GM12878 (cell line): ENCODE data around the gene TARS3.

Experiments
- ASH2L ChIP-seq: fragments of 300-600, 200-600 bp; sonication (generic); IDR thresholded peaks from 2 replicates; pipeline ENCODE4 v1.6.1; 2017; ENCODE audit warnings: low read depth, mild to moderate bottlenecking, borderline replicate concordance
- CHD2 ChIP-seq: IDR thresholded peaks from 2 replicates; pipeline ENCODE4 v1.6.1; 2011; ENCODE audit warnings: low read depth, low read length, improper control_type of control experiment, borderline replicate concordance
- EP300 ChIP-seq, 2 experiments: fragments of 150-350 bp in 1 of 2; IDR thresholded peaks; 2 replicates each; pipeline ENCODE4 v1.6.1; 2011 to 2012; ENCODE audit warnings: low read depth in 2 of 2, low read length in 2 of 2, borderline replicate concordance in 1 of 2, improper control_type of control experiment in 1 of 2, inconsistent platforms in 1 of 2; ENCODE audit not compliant: control insufficient read depth in 1 of 2
- ESRRA ChIP-seq: IDR thresholded peaks from 2 replicates; pipeline ENCODE4 v1.6.1; 2012; ENCODE audit warnings: mild to moderate bottlenecking, low read length, improper control_type of control experiment
- EZH2 ChIP-seq: IDR thresholded peaks from 2 replicates; pipeline ENCODE4 v1.6.1; 2012; ENCODE audit warnings: low read depth, mild to moderate bottlenecking, control low read depth, inconsistent platforms, low read length, borderline replicate concordance; ENCODE audit not compliant: control insufficient read depth
- GABPA ChIP-seq: IDR thresholded peaks from 2 replicates; pipeline ENCODE4 v1.6.1; 2014; ENCODE audit warnings: antibody characterized with exemption, low read depth, mild to moderate bottlenecking, inconsistent platforms
- LARP7 ChIP-seq: fragments of 450-650 bp; IDR thresholded peaks from 2 replicates; pipeline ENCODE4 v1.6.1; 2017; ENCODE audit warnings: mild to moderate bottlenecking
- MTA2 ChIP-seq: fragments of 450-650 bp; IDR thresholded peaks from 2 replicates; pipeline ENCODE4 v1.6.1; 2016; ENCODE audit warnings: low read depth, mild to moderate bottlenecking, moderate library complexity
- ZNF274 ChIP-seq: IDR thresholded peaks from one replicate; pipeline ENCODE4 v1.8.0; 2011; ENCODE audit not compliant: insufficient read length, insufficient read depth
- ZZZ3 ChIP-seq: IDR thresholded peaks from 2 replicates; pipeline ENCODE4 v1.6.1; 2011; ENCODE audit warnings: low read depth; ENCODE audit not compliant: control insufficient read depth, insufficient read length
- TF ChIP-seq, protein P1 (sequence below): IDR thresholded peaks from 2 replicates; pipeline ENCODE4 v1.6.1; 2012; ENCODE audit warnings: low read depth, low read length, improper control_type of control experiment
- TF ChIP-seq, protein P2 (sequence below), 3 experiments: IDR thresholded peaks in 2 of 3; conservative IDR thresholded peaks in 1 of 3; 2 replicates each; pipeline ENCODE4 v1.5.1; 2011; ENCODE audit warnings: low read depth in 3 of 3, low read length in 3 of 3, mild to moderate bottlenecking in 3 of 3, control low read depth in 2 of 3, moderate library complexity in 2 of 3, inconsistent platforms in 1 of 3, mixed read lengths in 1 of 3; ENCODE audit not compliant: control insufficient read depth in 2 of 3, insufficient read depth in 1 of 3; ENCODE audit errors: extremely low read depth in 1 of 3

DNA sequence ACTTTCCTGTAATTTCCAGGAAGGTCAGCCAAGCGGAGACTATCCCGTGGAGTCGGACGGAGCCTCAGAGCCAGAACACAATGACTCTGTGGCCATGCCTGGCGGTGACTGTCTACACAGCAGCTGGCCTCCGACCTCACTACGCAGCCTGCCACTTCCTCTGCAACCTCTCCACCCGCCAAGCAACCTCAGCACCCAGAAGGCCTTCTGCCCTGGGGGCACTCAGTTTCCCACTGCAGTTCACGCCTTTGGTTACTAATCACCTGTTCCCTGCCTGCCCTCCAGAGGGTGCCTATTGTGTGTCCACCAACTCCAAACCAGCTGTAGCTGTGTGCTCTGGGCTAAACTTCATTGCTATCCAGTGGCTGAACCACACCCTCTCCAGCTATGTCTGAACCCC lies 116.1 kb downstream of the TARS3 start:
- TF ChIP-seq EP300 (IDR thresholded peaks at IDR 0.05; ENCODE audit: borderline replicate concordance in 1 of 2, control insufficient read depth in 1 of 2, low read depth in 2 of 2, low read length in 2 of 2) = no peak
- TF ChIP-seq, protein P1, sequence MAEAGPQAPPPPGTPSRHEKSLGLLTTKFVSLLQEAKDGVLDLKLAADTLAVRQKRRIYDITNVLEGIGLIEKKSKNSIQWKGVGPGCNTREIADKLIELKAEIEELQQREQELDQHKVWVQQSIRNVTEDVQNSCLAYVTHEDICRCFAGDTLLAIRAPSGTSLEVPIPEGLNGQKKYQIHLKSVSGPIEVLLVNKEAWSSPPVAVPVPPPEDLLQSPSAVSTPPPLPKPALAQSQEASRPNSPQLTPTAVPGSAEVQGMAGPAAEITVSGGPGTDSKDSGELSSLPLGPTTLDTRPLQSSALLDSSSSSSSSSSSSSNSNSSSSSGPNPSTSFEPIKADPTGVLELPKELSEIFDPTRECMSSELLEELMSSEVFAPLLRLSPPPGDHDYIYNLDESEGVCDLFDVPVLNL = no peak
- no peak for TF ChIP-seq LARP7
- TF ChIP-seq ZNF274 = no peak
- TF ChIP-seq EZH2 = no peak
- TF ChIP-seq ASH2L = no peak
- no peak for TF ChIP-seq ESRRA
- TF ChIP-seq, protein P2, sequence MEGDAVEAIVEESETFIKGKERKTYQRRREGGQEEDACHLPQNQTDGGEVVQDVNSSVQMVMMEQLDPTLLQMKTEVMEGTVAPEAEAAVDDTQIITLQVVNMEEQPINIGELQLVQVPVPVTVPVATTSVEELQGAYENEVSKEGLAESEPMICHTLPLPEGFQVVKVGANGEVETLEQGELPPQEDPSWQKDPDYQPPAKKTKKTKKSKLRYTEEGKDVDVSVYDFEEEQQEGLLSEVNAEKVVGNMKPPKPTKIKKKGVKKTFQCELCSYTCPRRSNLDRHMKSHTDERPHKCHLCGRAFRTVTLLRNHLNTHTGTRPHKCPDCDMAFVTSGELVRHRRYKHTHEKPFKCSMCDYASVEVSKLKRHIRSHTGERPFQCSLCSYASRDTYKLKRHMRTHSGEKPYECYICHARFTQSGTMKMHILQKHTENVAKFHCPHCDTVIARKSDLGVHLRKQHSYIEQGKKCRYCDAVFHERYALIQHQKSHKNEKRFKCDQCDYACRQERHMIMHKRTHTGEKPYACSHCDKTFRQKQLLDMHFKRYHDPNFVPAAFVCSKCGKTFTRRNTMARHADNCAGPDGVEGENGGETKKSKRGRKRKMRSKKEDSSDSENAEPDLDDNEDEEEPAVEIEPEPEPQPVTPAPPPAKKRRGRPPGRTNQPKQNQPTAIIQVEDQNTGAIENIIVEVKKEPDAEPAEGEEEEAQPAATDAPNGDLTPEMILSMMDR (IDR thresholded peaks at IDR 0.05 in 2 of 3, conservative IDR thresholded peaks at IDR 0.05 in 1 of 3; ENCODE audit: control insufficient read depth in 2 of 3, extremely low read depth in 1 of 3, insufficient read depth in 1 of 3, low read depth in 3 of 3, low read length in 3 of 3) = no peak
- TF ChIP-seq CHD2 = no peak
- TF ChIP-seq MTA2 = no peak
- no peak for TF ChIP-seq GABPA
- TF ChIP-seq ZZZ3 = no peak
